ENCODE measurements around the gene NUMB.

DNA sequence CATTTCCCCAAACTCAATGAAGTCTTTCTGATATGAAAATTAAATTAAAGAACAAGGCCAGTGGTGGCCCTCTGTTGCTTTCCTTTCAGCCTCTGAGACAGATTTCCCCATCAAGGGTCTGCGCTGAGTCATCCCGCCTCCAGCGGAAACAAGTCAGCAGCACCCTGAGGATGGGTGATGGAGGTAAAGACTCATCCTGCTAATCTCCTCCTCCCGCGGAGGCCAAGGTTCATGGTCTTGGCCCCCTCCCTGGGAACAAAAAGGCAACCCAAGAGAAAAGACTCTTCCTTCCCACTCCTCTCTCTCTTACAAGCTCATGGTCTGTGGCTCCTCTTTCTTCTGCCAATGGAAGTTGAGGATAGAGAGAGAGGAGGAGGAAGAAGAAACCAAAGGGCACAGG lies 9.0 kb upstream of the NUMB start:
- TF ChIP-seq, protein P1, sequence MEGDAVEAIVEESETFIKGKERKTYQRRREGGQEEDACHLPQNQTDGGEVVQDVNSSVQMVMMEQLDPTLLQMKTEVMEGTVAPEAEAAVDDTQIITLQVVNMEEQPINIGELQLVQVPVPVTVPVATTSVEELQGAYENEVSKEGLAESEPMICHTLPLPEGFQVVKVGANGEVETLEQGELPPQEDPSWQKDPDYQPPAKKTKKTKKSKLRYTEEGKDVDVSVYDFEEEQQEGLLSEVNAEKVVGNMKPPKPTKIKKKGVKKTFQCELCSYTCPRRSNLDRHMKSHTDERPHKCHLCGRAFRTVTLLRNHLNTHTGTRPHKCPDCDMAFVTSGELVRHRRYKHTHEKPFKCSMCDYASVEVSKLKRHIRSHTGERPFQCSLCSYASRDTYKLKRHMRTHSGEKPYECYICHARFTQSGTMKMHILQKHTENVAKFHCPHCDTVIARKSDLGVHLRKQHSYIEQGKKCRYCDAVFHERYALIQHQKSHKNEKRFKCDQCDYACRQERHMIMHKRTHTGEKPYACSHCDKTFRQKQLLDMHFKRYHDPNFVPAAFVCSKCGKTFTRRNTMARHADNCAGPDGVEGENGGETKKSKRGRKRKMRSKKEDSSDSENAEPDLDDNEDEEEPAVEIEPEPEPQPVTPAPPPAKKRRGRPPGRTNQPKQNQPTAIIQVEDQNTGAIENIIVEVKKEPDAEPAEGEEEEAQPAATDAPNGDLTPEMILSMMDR (IDR thresholded peaks at IDR 0.05) = no peak
- no peak for TF ChIP-seq POLR2A (IDR thresholded peaks at IDR 0.05)
